Inflammatory macrophage treated with lipopolysaccharide for 1 hour (primary cell): ENCODE measurements around the gene ERCC6.

ENCODE experiments used
- DNase-seq, 2 donors: peaks; one replicate each; pipeline ENCODE4 v3.0.0-alpha.2; 2020 to 2022

ERCC6 gene

GRCh38 chr10:49543604-49544003, 4.7 kb upstream of the ERCC6 start:
- DNase-seq = no peak

GRCh38 chr10:49542353-49542752, 3.4 kb upstream of the ERCC6 start:
- DNase-seq = no peak

GRCh38 chr10:49541762-49542161, 2.8 kb upstream of the ERCC6 start:
- DNase-seq = no peak

- peak; percentile 7 to 27 for DNase-seq
Measured at GRCh38 chr10:49540056-49540797, 1.3 kb upstream of the ERCC6 start.

- DNase-seq = peak; percentile 17 to 18
Measured at GRCh38 chr10:49539320-49539885, 482 bp upstream of the ERCC6 start.

GRCh38 chr10:49534670-49535381, 4.1 kb downstream of the ERCC6 start:
- DNase-seq = peak; percentile 59 to 76

GRCh38 chr10:49532461-49532860, 6.5 kb downstream of the ERCC6 start:
- no peak for DNase-seq

- no peak for DNase-seq
Measured at GRCh38 chr10:49528977-49529506, 9.9 kb downstream of the ERCC6 start.

- DNase-seq = no peak
Measured at GRCh38 chr10:49527850-49528249, 11.1 kb downstream of the ERCC6 start.

GRCh38 chr10:49527061-49527460, 11.9 kb downstream of the ERCC6 start:
- no peak for DNase-seq

GRCh38 chr10:49526619-49527018, 12.3 kb downstream of the ERCC6 start:
- DNase-seq = peak; percentile 26 to 51

- DNase-seq = no peak
Measured at GRCh38 chr10:49524496-49524895, 14.4 kb downstream of the ERCC6 start.

GRCh38 chr10:49523301-49523700, 15.6 kb downstream of the ERCC6 start:
- no peak for DNase-seq

GRCh38 chr10:49521062-49521461, 17.9 kb downstream of the ERCC6 start:
- DNase-seq = no peak

GRCh38 chr10:49520122-49520775, 18.7 kb downstream of the ERCC6 start:
- no peak for DNase-seq

- no peak for DNase-seq
Measured at GRCh38 chr10:49519717-49520116, 19.2 kb downstream of the ERCC6 start.

- peak; percentile 23 to 60 for DNase-seq
Measured at GRCh38 chr10:49518982-49519578, 19.8 kb downstream of the ERCC6 start.

- no peak for DNase-seq
Measured at GRCh38 chr10:49518566-49518965, 20.4 kb downstream of the ERCC6 start.

- no peak for DNase-seq
Measured at GRCh38 chr10:49516216-49516970, 22.5 kb downstream of the ERCC6 start.

GRCh38 chr10:49512121-49512809, 26.7 kb downstream of the ERCC6 start:
- peak; percentile 12 to 27 for DNase-seq

GRCh38 chr10:49509771-49510303, 29.1 kb downstream of the ERCC6 start:
- no peak for DNase-seq
